Colonic mucosa (tissue), 4 donors: ENCODE measurements around the gene KCNS1. TPM values are rescaled to one million over a fixed set of nuclear protein-coding genes. Genes with fewer than 3 reads are reported as not detected.

Experiments
- DNase-seq: peaks from one replicate; pipeline ENCODE4 v3.0.0-alpha.2; 2020
- H3K27ac ChIP-seq: fragments of 200-600 bp; one replicate; pipeline ENCODE4 v1.8.0; 2021
- H3K27me3 ChIP-seq: fragments of 200-600 bp; one replicate; pipeline ENCODE4 v1.8.0; 2021
- H3K36me3 ChIP-seq: fragments of 200-600 bp; one replicate; pipeline ENCODE4 v1.8.0; 2021
- H3K4me1 ChIP-seq: fragments of 200-600 bp; one replicate; pipeline ENCODE4 v1.8.0; 2021; ENCODE audit warnings: mild to moderate bottlenecking
- H3K4me3 ChIP-seq: fragments of 200-600 bp; one replicate; pipeline ENCODE4 v1.8.0; 2021
- H3K9ac ChIP-seq, 2 donors: one replicate each; pipeline ENCODE4 v1.7.0; 2013; ENCODE audit warnings: control low read depth in 2 of 2, low read depth in 2 of 2, low read length in 2 of 2
- H3K9me3 ChIP-seq: fragments of 200-600 bp; one replicate; pipeline ENCODE4 v1.8.0; 2021
- CTCF ChIP-seq: fragments of 200-600 bp; IDR thresholded peaks from one replicate; pipeline ENCODE4 v1.8.0; 2022; ENCODE audit warnings: antibody characterized with exemption, mild to moderate bottlenecking
- intact Hi-C: fragments of 100-400 bp; cut with DNase I; formaldehyde crosslinking; loops from one replicate; pipeline ENCODE4 v1.14.1; 2022
- total RNA-seq, 2 donors: library from RNA; stranded (reverse); fragmentation: NEBNext Ultra II Directional in 1 of 2; extraction: Animal tissue kit (Norgen Biotek cat#: 25700) in 1 of 2; gene quantifications; one replicate each; pipeline ENCODE4 v1.2.1, GENCODE V29; 2021
- donor health status: healthy.
- donor health status: DM: no; HTN: no; CAD: no.
- donor health status: DM: no; HTN: no; CAD: no.

The KCNS1 gene
- total RNA-seq, 2 donors from 2014 or later = 0.17 TPM; not detected in 1

- no peaks in the 10 kb centered on the region for H3K36me3 ChIP-seq
- TF ChIP-seq CTCF = no peak
- H3K9me3 ChIP-seq = no peaks in the 10 kb centered on the region
- no peak for DNase-seq
- H3K9ac ChIP-seq = no peak overlapping the region
- intact Hi-C loops = no loop called here
- no peak overlapping the region for H3K4me3 ChIP-seq
- H3K27ac ChIP-seq = no peak overlapping the region
- H3K4me1 ChIP-seq = no peaks in the 10 kb centered on the region
- H3K27me3 ChIP-seq = peaks cover 20% of the 10 kb centered on the region
Measured at GRCh38 chr20:45094201-45094600, 6.7 kb downstream of the KCNS1 start.

- H3K27ac ChIP-seq = no peak overlapping the region
- intact Hi-C loops = no loop called here
- no peaks in the 10 kb centered on the region for H3K4me1 ChIP-seq
- no peaks in the 10 kb centered on the region for H3K9me3 ChIP-seq
- no peak overlapping the region for H3K4me3 ChIP-seq
- no peak for DNase-seq
- peaks cover 16% of the 10 kb centered on the region for H3K27me3 ChIP-seq
- H3K36me3 ChIP-seq = no peaks in the 10 kb centered on the region
- no peak overlapping the region for H3K9ac ChIP-seq
- no peak for TF ChIP-seq CTCF
Measured at GRCh38 chr20:45092898-45093297, 8.0 kb downstream of the KCNS1 start.

- H3K27me3 ChIP-seq = peaks cover 3% of the 10 kb centered on the region
- no peaks in the 10 kb centered on the region for H3K9me3 ChIP-seq
- intact Hi-C loops = no loop called here
- H3K27ac ChIP-seq = no peak overlapping the region
- DNase-seq = no peak
- no peak overlapping the region for H3K9ac ChIP-seq
- H3K4me1 ChIP-seq = no peaks in the 10 kb centered on the region
- no peaks in the 10 kb centered on the region for H3K36me3 ChIP-seq
- no peak for TF ChIP-seq CTCF
- H3K4me3 ChIP-seq = no peak overlapping the region
Measured at GRCh38 chr20:45091366-45091765, 9.6 kb downstream of the KCNS1 start.

GRCh38 chr20:45090481-45090880, 10.4 kb downstream of the KCNS1 start:
- DNase-seq = no peak
- H3K9me3 ChIP-seq = no peaks in the 10 kb centered on the region
- no peak overlapping the region for H3K4me3 ChIP-seq
- no peak for TF ChIP-seq CTCF
- H3K36me3 ChIP-seq = no peaks in the 10 kb centered on the region
- intact Hi-C loops = no loop called here
- H3K4me1 ChIP-seq = no peaks in the 10 kb centered on the region
- H3K27me3 ChIP-seq = no peaks in the 10 kb centered on the region
- H3K9ac ChIP-seq = no peak overlapping the region
- H3K27ac ChIP-seq = no peak overlapping the region

- H3K9ac ChIP-seq = no peak overlapping the region
- H3K9me3 ChIP-seq = no peaks in the 10 kb centered on the region
- H3K27me3 ChIP-seq = no peaks in the 10 kb centered on the region
- TF ChIP-seq CTCF = no peak
- DNase-seq = no peak
- intact Hi-C loops = no loop called here
- H3K4me3 ChIP-seq = no peak overlapping the region
- no peaks in the 10 kb centered on the region for H3K4me1 ChIP-seq
- H3K36me3 ChIP-seq = no peaks in the 10 kb centered on the region
- H3K27ac ChIP-seq = no peak overlapping the region
Measured at GRCh38 chr20:45088247-45088646, 12.7 kb downstream of the KCNS1 start.

GRCh38 chr20:45087814-45088213, 13.1 kb downstream of the KCNS1 start:
- Histone ChIP-seq H3K9me3 (no peaks in the 10 kb centered on the region), H3K4me3 (no peak overlapping the region), H3K36me3 (no peaks in the 10 kb centered on the region), H3K27ac (no peak overlapping the region), H3K9ac (no peak overlapping the region), H3K27me3 (no peaks in the 10 kb centered on the region), H3K4me1 (no peaks in the 10 kb centered on the region)
- no peak for TF ChIP-seq CTCF
- DNase-seq = no peak
- intact Hi-C loops = no loop called here
